GM04503 (cell line): Measurements from ENCODE around the gene RPSA.
"Not testable (repeated sequence)": the region's sequence is repeated elsewhere in the genome, so short reads cannot be mapped to it uniquely, and the experiment has no call there.

Experiments
- DNase-seq: peaks from one replicate; pipeline ENCODE4 v3.0.0-alpha.2; 2012; ENCODE audit warnings: low read depth

The RPSA gene

DNA sequence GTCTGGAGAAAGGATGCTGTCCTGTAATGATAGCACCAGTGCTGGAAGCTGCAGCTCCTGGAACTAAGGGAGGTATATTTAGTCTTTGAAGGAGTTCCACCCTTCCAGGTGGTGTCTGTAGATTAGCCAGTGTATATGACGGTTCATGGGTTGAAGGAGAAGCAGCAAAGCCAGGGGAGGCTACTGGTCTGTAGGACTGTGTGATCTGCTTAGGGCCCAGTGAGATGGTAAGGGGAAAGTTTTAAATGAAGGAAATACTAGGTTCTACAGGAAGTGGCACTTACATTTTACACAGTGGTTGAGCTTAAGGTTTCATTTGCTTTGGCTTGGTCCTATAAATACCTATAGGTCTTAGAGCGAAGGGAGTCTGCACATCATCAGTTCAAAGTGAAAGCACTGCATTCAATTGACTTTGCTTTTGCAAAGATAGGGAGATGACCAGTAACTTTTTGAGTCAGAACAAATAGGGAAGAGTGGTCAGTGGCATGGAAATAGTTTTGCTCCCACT, 17.7 kb upstream of the RPSA start:
- no peak for DNase-seq

DNA sequence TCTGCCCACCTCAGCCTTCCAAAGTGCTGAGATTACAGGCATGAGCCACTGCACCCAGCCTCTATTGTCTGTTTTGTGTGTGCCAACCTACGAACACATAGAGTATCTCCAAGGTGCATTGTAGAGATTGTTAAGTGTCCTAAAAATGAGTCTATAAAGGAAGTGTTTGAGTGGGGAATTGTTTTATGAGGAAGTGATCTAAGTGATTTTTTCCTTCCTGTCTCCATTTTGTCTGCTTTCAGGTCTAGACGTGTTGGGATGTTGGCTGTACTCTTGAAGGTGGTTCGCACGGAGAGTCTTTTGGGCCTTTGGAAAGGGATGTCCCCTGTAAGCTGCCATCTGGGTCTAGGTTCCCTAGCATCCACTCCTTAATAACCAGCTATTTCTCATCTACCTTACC, 16.3 kb upstream of the RPSA start:
- no peak for DNase-seq

DNA sequence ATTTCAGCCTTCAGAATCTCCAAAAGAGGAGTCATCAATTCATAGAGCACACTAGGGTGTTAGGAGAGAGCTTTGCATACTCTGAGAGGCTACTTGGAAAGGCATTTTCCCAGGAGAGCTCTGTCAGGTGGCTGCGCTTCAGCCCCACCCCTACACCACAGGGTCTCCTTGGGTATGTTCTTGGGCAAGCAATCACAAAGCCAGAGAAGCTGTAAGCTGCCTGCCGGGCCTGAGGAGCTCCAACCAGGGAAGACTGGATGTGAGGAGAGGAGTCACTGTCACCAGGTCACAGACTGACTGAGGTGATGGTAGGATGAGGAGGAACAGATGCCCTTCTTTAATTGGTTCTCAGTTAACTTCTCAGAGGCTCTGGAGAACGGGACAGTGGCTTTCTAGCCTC, 9.8 kb upstream of the RPSA start:
- DNase-seq = no peak

DNA sequence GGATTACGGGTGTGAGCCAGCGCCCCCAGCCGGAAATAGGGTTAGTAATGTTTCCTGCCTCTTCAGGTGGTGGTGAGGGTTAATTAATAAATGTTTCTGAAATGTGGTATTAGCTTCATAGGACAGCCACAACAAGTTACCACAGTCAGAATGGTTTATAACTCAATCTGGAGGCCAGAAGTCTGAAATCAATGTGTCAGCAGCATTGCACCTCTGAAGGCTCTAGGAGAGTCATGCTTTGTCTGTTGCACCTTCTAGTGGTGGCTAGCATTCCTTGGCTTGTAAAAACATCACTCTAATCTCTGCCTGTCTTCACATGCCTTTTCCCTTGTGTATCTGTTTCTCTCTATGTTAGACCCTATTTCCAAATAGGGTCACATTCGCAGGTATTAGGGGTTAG, 7.8 kb upstream of the RPSA start:
- DNase-seq = no peak

DNA sequence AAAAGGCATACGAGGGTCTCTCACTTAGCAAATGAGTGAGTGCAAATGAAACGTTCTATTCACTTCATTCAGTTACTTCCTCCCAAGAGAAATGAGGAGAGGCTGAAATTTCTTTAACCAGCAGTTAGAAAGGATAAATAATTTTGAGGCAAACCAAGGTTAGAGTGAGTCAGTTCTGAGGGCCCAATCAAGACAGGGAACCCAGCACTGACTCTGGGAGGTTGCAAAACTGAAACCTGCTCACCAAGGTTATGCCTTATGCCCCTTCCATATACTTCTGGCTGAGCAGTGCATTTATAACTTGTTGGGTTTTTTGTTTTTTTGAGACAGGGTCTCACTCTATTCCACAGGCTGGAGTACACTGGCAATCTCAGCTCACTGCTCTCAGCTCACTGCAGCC, 4.5 kb upstream of the RPSA start:
- DNase-seq = no peak

DNA sequence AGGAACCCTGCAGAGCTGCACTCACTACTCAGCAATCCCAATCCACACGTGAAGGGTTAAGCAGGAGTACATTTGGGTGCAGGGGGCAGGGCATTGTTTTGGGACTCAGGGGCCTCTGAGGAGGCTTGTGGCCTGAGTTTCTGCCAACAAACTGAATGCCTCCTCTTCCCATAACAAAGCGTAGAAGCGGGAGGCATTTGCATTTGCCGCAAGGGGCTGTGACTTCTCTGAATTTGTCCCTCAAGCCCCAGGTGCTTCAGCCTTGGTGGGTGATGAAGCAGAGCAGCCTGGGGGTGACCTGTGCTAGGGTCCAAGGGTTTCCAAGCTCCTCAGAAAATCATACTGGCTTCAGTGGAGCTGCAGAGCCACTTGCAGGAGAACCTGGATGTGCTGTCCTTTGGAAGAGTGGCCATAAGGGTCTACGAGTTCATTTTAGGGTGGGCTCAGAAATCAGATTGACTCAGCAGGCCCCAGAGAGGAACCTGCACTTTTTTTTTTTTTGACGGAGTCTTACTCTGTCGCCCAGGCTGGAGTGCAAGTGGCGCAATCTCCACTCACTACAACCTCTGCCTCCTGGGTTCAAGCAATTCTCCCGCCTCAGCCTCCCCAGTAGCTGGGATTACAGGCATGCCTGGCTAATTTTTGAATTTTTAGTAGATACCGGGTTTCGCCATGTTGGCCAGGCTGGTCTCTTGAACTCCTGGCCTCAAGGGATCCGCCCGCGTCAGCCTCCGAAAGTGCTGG, 1.4 kb upstream of the RPSA start:
- DNase-seq = no peak

DNA sequence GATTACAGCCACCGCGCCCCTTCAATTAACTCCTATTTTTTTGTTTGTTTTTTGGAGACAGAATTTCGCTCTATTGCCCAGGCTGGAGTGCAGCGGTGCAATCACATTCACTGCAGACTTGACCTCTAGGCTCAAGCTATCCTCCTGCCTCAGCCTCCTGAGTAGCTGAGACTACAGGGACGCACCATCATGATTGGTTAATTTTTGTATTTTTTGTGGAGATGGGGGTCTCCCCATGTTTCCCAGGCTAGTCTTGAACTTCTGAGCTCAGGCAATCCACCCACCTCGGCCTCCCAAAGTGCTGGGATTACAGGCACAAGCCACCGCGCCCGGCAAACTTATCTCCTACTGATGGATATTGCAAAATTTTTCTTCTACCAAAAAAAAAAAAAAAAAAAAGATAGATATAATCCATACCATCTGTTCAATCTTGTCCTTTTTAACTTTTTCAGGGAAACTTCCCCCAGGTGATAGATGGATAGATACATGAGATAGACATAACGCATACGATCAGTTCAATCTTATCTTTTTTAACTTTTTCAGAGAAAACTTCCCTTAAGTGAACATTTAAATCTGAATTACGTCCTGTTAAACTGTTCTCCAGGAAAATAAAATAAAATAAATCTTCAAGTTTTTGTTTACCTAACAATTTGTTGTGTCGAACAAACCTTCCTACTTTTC, 693 bp upstream of the RPSA start:
- no peak for DNase-seq

DNA sequence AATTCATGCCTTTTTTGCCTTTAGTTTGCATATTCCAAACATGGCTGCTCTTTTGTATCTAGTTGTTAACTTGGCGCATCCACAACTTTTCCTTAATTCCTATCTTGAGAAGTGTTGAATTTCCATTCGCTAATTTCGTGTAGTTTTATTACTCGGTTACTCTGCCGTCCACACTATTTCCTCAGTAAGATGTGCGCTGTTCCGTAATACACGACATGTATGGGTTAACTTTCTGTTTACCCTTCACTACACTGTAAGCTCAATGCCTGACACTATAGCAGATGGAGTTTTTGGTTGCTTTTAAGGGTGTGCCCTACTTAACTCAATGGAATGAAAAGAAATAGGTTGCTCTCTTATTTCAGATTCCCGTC, 724 bp downstream of the RPSA start:
- DNase-seq = no peak

DNA sequence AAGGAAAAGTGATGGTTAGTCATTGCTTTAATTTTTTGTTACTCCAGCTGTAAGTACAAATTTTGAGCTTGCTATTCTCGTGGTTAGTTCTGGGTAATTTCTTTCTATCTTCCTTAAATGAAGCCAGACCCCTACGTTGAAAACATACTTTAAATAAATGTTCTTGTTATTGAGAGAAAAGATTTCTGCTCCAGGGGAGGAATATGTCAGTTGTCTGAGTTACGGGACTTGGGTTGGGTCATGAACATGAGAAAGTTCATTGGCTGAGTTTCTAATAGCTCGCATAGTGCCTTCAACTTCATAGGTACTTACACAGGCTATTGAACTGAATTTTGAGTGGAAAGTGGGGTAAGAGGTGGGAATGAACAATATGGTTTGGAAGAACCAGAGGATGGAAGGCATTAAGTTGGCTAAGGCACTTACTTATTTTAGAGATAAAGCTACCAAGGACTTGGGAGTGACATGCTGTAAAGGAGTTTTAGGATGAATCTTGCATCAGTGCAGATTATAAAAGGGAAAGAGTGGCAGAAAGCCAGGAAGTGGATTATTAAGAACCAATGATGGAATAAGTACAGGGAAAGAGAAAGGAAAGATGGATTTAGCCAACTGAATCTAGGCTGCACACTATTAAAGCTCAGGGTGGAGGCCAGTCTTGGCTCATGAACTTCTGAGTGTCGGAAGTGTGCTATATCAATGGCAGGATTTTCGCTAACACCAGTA, 1.4 kb downstream of the RPSA start:
- DNase-seq = no peak

DNA sequence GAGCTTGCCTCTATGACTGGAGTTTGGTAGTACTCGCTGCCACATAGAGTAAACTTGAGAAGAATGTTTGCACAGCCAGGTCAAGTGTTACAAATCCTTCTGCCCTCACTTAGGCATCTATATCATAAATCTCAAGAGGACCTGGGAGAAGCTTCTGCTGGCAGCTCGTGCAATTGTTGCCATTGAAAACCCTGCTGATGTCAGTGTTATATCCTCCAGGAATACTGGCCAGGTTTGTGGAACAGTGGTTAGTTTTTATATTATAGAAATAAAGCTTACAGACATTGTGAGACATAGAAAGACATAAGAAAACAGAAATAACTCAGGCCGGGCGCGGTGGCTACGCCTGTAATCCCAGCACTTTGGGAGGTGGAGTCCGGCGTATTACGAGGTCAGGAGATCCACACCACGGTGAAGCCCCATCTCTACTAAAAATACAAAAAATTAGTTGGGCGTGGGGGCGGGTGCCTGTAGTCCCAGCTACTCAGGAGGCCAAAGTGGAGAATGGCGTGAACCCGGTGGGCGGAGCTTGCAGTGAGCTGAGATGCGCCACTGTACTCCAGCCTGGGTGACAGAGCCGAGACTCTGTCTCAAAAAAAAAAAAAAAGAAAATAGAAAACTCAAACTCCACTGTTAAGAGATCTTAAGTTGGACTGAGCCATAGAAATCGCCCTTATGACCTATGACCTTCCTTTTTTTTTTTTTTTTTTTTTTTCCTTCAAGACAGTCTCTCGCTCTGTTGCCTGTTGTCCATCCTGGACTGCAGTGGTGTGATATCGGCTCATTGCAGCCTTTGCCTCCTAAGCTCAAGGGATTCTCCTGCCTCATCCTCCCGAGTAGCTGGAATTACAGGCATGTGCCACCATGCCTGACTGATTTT, 2.2 kb downstream of the RPSA start:
- no peak for DNase-seq

DNA sequence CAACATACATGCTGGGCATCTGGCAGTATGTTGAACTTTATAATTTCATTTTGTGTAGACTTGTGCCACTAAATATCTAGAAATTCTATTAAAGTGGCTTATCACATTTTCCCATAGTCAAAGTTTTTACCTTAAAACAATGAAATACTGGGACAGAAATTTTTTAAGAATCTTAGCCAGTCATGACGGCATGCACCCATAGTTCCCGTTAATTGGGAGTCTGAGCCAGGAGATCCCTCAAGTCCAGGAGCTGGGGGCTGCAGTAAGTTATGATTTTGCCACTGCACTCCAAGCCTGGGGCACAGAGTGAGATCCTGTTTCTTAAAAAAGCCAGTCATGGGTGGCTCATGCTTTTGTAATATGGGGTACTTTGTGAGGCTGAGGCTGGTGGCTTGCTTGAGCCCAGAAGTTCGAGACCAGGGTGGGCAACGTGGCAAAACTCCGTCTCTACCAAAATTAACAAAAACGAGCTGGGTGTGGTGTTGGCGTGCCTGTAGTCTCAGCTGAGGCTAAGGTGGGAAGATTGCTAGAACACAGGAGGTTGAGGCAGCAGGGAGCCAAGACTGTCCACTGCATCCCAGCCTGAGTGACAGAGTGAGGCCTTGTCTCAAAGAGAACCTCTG, 3.1 kb downstream of the RPSA start:
- no peak for DNase-seq

DNA sequence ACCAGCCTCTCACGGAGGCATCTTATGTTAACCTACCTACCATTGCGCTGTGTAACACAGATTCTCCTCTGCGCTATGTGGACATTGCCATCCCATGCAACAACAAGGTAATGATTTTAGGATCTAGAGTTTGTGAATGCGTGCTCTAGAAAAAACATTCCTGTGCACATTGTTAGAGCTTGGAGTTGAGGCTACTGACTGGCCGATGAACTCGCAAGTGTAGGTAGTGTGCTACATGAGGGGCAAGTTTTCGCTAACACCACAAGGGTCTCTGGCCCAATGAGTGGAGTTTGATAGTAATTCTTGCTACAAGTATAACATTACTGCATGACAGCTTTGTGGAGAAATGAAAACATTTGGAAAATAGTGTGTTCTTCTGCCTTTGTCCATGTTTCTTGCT, 4.4 kb downstream of the RPSA start:
- no peak for DNase-seq

DNA sequence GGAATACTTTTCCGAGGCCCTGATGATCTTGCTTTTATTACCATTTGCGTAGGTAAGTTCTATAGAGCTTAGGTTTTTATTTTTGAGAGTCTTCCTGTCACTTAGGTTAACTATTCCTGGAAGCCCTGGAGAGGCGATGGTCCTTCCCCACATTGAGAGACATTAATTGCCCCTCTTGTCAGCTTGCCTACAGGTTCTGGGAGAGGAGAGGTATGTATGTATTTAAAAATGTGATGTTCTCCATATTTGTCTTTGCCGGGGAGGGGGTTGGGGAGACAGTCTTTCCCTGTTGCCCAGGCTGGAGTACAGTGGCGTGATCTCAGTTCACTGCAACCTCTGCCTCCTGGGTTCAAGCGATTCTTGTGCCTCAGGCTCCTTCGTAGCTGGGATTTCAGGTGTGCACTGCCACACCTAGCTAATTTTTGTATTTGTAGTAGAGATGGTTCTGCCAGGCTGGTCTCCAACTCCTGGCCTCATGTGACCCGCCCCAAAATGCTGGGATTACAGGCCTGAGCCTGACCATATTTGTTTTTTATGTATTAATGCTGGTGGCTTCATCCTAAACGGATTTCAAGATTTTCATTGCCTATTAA, 6.2 kb downstream of the RPSA start:
- no peak for DNase-seq

DNA sequence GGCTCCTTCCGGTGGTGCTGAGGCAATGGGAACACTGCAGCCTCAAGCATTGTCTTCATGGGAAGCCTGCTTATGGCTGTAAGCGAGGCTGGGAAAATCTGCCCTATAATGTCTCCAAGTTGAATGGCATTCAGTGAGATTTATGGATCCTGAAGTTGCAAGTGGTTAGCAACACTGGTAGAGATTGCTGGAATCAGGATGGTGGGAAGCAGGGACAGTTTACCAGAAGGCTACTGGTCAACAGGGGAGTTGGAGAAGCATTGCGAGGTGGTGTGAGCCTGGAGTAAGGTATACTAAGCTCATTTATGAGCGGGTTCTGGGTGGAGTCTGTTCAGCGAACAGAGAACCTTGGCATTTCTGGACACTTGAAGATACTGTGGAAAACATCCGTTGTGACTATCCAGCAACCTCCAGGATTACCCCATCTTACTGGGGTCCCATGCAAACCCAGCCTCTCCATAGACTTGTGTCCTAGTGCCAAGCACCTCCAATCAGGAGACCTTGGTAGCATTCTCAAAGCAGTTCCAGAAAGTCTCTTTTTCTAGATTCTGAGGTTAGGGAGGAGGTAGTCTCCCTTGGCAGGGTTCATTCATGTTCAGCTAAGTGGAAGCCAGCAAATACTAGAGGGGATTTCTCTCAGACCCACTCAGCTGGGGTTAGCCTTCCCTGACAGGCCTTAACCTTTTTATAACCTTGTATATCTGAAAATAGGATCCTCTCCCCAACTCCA, 7.3 kb downstream of the RPSA start:
- DNase-seq = no peak

DNA sequence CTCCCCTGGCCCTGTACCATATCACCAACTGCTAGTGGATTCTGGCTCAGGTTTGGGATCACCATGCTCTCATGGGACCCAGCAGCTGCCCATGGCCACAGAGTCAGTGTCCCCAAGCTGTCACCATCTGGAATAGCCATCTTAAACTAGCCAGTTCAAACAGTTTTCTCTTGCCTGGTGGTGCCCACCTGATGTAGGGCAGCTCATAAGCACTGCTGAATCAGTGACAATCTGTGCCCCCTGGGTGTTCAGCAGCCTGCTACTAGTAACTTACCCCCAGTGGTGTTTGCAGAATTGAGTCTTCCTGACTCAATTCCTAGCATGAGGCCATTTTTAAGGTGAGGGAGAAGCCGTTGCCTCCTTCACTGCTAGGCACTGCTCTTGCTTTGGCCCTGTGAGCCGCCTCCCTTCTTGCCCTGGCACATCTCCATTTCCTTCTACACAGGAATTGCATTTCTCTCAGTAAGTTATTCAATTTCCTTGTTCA, 7.9 kb downstream of the RPSA start:
- no peak for DNase-seq

DNA sequence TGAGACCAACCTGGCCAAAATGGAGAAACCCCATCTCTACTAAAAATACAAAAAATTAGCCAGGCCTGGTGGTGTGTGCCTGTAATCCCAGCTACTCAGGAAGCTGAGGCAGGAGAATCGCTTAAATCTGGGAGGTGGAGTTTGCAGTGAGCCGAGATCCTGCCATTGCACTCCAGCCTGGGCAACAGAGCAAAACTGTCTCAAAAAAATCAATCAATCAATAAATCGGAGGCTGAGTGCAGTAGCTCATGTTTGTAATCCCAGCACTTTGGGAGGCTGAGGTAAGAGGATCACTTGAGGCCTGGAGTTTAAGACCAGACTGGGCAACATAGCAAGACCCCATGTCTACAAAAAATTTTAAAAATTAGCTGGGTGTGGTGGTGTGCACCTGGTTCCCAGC, 8.8 kb downstream of the RPSA start:
- DNase-seq = not testable (repeated sequence)

DNA sequence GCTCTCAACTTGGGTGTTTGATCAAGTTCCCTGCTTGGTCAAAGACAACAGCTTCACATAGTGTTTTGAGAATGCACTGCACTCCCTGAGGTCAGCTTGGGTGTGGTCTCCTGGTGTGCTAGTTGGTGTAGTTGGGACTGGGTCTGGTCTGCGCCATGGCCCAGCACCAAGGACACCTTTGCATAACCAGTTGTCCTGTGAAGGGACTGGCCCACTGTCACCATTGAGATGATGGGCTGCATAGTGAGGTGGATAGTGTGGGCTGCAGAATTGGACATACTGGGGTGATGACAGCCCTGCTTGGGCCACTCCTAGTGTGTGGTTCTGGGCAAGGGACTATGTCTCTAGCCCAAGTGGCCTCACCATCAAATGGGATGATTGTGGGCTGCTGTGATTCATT, 9.5 kb downstream of the RPSA start:
- no peak for DNase-seq

DNA sequence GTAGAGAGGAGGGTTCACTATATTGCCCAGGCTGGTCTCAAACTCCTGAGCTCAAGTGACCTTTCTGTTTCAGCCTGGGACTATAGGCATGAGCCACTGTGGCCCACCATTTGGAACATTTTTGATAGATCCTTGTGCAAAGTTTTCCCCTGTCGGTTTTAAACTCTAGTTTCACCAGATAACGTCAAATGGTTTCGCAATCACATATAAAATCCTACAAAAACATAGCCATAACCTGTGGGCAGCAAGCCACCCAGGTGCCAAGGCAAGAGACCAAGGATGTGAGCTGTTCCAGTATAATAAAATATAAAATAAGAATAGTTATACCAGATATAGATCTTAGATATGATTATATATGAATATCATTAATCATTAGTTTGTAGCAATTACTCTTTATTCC, 10.5 kb downstream of the RPSA start:
- not testable (repeated sequence) for DNase-seq

DNA sequence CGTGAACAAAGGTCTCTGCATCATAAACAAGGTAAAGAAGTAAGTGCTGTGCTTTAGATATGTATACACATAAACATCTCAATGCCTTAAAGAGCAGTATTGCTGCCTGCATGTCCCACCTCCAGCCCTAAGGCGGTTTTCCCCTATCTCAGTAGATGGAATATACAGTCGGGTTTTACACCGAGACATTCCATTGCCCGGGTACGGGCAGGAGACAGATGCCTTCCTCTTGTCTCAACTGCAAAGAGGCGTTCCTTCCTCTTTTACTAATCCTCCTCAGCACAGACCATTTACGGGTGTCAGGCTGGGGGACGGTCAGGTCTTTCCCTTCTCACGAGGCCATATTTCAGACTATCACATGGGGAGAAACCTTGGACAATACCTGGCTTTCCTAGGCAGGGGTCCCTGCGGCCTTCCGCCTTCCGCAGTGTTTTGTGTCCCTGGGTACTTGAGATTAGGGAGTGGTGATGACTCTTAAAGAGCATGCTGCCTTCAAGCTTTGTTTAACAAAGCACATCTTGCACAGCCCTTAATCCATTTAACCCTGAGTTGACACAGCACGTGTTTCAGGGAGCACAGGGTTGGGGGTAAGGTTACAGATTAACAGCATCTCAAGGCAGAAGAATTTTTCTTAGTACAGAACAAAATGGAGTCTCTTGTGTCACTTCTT, 12.2 kb downstream of the RPSA start:
- DNase-seq = not testable (repeated sequence)
